Hematopoietic multipotent progenitor cell treated with erythropoietin and hydrocortisone succinate and interleukin-3 and kit ligand, for 6 days (in vitro differentiated cells): ENCODE results near the gene TMPRSS6.
A peak's percentile ranks its signal among the peaks of the same experiment; 100 is the strongest.

Experiments used
- DNase-seq: peaks from one replicate; pipeline ENCODE4 v3.0.0-alpha.2; 2015

The TMPRSS6 gene

DNA sequence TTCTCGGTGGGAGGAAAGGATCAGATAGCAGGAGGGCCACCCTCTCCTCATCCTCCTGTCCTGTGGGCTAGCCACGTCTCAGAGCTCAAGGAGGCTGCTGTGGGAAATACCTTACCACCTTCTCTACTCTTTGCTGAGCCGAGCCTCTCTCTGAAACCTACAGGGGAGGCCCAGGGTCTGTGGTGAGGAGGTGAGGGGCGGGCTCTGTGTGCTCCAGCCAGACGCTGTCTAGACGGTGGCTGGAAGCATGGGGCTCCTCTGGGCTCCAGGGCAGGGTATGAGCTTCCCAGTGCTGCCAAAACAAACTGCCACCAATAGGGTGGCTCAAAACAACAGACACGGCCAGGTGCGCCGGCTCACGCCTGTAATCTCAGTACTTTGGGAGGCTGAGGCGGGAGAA is 5.5 kb upstream of the TMPRSS6 start:
- DNase-seq: no peak

- DNase-seq: no peak
These were observed 4.2 kb upstream of the TMPRSS6 start for GRCh38 chr22:37113757-37114156.

DNA sequence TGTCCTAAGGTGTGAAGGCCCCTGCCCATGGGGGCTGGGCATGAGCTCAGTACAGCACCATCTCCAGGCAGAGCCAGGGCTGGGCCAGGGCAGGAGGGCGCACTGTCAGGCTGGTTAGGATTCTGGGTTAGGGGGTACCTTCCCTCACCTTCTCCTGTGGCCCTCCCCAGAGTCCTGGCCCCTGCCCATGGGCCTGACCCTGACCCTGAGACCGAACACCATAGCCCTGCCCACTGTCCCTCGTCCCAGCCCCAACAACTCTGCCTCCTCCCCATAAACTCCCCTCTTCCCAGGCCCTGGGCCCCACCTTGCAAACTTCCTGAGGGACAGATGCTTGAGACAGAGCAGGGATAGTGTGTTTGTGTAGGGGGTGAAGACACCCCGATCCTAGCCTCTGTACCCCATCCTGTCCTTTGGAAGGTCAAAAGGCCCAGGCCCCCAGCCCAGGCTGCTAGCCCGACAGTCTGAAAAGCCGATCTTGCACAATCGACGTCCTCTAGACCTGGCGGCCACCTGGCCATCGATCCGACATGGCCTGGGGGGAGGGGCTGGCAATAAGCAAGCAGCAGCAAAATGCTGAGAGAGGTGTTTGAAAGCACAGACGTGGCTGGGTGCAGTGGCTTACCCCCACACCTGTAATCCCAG is 2.7 kb upstream of the TMPRSS6 start:
- DNase-seq: no peak

- DNase-seq: no peak
These were observed 1.7 kb upstream of the TMPRSS6 start for GRCh38 chr22:37111156-37111717.

GRCh38 chr22:37107816-37108621 is 1.5 kb downstream of the TMPRSS6 start:
- no peak for DNase-seq

- no peak for DNase-seq
These were observed 3.5 kb downstream of the TMPRSS6 start for GRCh38 chr22:37105990-37106389.

GRCh38 chr22:37105154-37105553 is 4.4 kb downstream of the TMPRSS6 start:
- DNase-seq: peak; percentile 22

- no peak for DNase-seq
These were observed 5.7 kb downstream of the TMPRSS6 start for GRCh38 chr22:37103656-37104452.

GRCh38 chr22:37103151-37103550 is 6.4 kb downstream of the TMPRSS6 start:
- DNase-seq: no peak

- DNase-seq: no peak
These were observed 8.0 kb downstream of the TMPRSS6 start for GRCh38 chr22:37101311-37102066.

- DNase-seq: peak; percentile 48
These were observed 8.9 kb downstream of the TMPRSS6 start for GRCh38 chr22:37100589-37101127.

- DNase-seq: no peak
These were observed 10.4 kb downstream of the TMPRSS6 start for GRCh38 chr22:37098976-37099591.

DNA sequence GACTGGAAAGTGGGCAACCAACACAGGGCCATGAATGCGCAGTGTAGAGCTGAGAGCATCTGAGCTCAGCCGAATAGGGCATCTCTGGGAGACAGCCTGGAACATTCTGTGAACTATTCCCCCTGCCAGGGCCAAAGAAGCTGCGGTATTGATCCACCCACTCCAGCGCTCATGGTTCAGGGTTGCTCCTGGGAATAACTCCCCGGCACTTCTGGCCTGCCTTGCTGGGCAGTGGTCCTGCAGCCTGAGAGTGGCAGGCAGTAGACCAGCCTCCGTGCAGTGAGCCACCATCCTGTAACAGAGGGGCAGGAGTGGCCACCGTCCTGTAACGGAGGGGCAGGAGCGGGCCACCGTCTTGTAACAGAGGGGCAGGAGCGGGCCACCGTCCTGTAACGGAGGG is 12.2 kb downstream of the TMPRSS6 start:
- DNase-seq: no peak

GRCh38 chr22:37095113-37095512 is 14.4 kb downstream of the TMPRSS6 start:
- DNase-seq: no peak

- no peak for DNase-seq
These were observed 15.3 kb downstream of the TMPRSS6 start for GRCh38 chr22:37094239-37094638.

DNA sequence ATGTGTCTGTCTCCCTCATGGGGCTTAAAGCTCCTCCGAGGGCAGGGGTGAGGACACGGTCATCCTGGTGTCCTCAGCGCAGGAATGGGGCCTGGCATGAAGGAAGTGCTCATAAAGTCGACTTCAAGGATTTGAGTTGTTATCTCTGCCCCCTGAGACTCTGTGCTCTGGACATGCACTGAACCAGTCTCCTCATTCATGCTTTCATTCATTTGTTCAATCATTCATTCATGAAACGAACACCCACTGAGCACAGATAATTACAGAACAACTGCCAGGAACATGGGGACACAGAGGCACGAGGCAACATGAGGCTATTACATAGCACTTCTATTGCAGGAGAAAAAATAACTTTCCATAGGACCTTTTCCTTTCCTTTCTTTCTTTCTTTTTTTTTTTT is 16.5 kb downstream of the TMPRSS6 start:
- DNase-seq: no peak

DNA sequence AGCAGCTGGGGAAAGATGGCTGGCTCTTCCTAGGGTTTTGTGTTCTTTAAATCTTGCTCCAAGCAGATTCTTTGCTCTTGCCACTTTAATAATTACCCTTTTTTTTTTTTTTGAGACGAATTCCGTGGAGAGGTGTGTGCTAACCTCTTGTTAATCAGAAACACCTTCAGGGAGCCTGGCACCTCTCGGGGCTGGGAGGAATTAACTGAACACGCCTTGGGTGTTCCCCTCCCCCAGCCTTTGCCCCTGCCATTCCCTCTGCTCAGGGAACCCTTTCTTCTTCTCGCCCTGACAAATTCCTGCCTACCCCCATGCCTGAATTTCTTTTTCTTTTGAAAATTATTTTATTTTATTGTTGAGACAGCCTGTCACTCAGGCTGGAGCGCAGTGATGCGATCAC is 17.5 kb downstream of the TMPRSS6 start:
- no peak for DNase-seq

- no peak for DNase-seq
These were observed 18.4 kb downstream of the TMPRSS6 start for GRCh38 chr22:37090920-37091695.

DNA sequence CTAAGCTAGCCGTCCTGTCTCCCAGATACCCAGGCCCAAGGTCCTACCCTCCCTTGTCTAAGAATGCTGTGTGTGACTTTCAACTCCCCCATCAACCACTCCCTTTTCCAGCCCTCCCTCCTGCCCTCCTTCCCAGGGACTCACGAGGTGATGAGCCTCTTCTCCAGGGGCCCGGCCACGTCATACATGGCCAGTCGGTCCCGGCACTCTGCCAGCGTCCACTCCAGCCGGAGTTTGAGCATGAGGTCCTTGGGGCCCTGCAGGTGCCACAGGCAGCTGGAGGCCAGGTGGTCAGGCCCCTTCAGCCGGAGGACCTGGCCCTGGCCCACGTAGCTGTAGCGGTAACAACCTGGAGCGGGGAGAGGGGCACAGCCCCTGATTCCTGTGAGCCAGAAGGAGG is 20.1 kb downstream of the TMPRSS6 start:
- no peak for DNase-seq

DNA sequence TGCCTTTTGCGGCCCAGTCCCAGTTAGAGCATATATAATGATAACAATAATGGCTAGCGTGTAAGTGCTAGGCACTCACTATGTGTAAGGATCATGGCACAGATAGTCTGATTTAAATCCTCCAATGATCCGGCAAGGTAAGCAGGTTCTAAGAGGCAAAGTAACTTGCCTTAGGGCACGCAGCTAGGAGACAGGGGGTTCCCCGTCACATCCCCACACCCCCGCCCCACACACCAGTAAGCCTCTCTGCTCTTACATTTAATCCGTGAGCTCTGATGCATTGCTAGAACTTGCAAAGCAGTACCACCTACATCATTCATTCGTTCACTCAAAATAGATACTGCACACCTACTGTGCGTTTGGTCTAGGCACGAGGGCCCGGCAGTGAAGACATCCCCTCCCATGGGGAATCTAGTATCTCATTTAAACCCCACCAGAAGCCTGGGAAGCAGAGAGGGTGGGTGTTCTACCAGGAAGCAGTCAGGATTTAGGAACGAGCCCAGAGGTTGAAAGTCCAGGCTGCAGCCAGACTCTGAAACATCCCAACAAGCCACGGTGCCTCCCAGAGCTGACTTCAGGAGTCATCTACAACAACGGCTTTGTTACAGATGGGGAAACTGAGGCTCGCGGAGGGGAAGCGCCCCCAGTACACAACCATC is 20.6 kb downstream of the TMPRSS6 start:
- no peak for DNase-seq
